Duodenal mucosa (tissue), 2 donors: ENCODE results near the gene ATRIP.

ENCODE experiments used
- H3K27ac ChIP-seq: one replicate; pipeline ENCODE4 v1.7.0; 2013; ENCODE audit warnings: low read depth, low read length
- H3K27me3 ChIP-seq, 2 donors: one replicate each; pipeline ENCODE4 v1.7.0; 2013; ENCODE audit warnings: low read length in 2 of 2, control low read depth in 1 of 2; ENCODE audit not compliant: insufficient read depth in 2 of 2, control insufficient read depth in 1 of 2
- H3K36me3 ChIP-seq, 2 donors: one replicate each; pipeline ENCODE4 v1.7.0; 2013; ENCODE audit warnings: low read length in 2 of 2, control low read depth in 1 of 2; ENCODE audit not compliant: insufficient read depth in 2 of 2, control insufficient read depth in 1 of 2
- H3K4me1 ChIP-seq, 2 donors: one replicate each; pipeline ENCODE4 v1.7.0; 2013; ENCODE audit warnings: low read length in 2 of 2, control low read depth in 1 of 2; ENCODE audit not compliant: insufficient read depth in 2 of 2, control insufficient read depth in 1 of 2
- H3K4me3 ChIP-seq, 2 donors: one replicate each; pipeline ENCODE4 v1.7.0; 2013; ENCODE audit warnings: low read length in 2 of 2, low read depth in 1 of 2
- H3K9ac ChIP-seq, 2 donors: one replicate each; pipeline ENCODE4 v1.7.0; 2013; ENCODE audit warnings: low read length in 2 of 2, low read depth in 1 of 2
- H3K9me3 ChIP-seq, 2 donors: one replicate each; pipeline ENCODE4 v1.7.0; 2013; ENCODE audit warnings: low read length in 2 of 2, control low read depth in 1 of 2; ENCODE audit not compliant: control insufficient read depth in 1 of 2

The ATRIP gene

GRCh38 chr3:48423883-48424695, 22.4 kb upstream of the ATRIP start:
- Histone ChIP-seq H3K27ac (no peak overlapping the region), H3K4me1 (peaks cover 28 to 29% of the 10 kb centered on the region in 2 donors), H3K27me3 (no peaks in the 10 kb centered on the region), H3K4me3 (no peak overlapping the region), H3K36me3 (peaks cover 9 to 16% of the 10 kb centered on the region in 2 donors), H3K9ac (no peak overlapping the region), H3K9me3 (no peaks in the 10 kb centered on the region)

GRCh38 chr3:48425281-48425812, 21.2 kb upstream of the ATRIP start:
- H3K9me3 ChIP-seq: no peaks in the 10 kb centered on the region
- H3K4me1 ChIP-seq: peaks cover 34% of the 10 kb centered on the region in 2 donors
- no peak overlapping the region for H3K9ac ChIP-seq
- H3K4me3 ChIP-seq: no peak overlapping the region
- no peaks in the 10 kb centered on the region for H3K27me3 ChIP-seq
- H3K36me3 ChIP-seq: peaks cover 9 to 15% of the 10 kb centered on the region in 2 donors
- H3K27ac ChIP-seq: peak overlapping the region; percentile 25

GRCh38 chr3:48426401-48426909, 20.1 kb upstream of the ATRIP start:
- no peaks in the 10 kb centered on the region for H3K9me3 ChIP-seq
- peak overlapping the region; percentile 65 to 72 for H3K4me3 ChIP-seq
- peaks cover 6 to 10% of the 10 kb centered on the region in 2 donors for H3K36me3 ChIP-seq
- peaks cover 40 to 44% of the 10 kb centered on the region in 2 donors for H3K4me1 ChIP-seq
- H3K27me3 ChIP-seq: no peaks in the 10 kb centered on the region
- no peak overlapping the region for H3K27ac ChIP-seq
- H3K9ac ChIP-seq: no peak overlapping the region

GRCh38 chr3:48426944-48427629, 19.4 kb upstream of the ATRIP start:
- no peaks in the 10 kb centered on the region for H3K27me3 ChIP-seq
- peak overlapping the region; percentile 65 to 72 for H3K4me3 ChIP-seq
- H3K36me3 ChIP-seq: peaks cover 6% of the 10 kb centered on the region in 2 donors
- H3K4me1 ChIP-seq: peaks cover 40 to 44% of the 10 kb centered on the region in 2 donors
- H3K27ac ChIP-seq: no peak overlapping the region
- peak overlapping the region; percentile 75 to 76 for H3K9ac ChIP-seq
- no peaks in the 10 kb centered on the region for H3K9me3 ChIP-seq

GRCh38 chr3:48427630-48427962, 18.9 kb upstream of the ATRIP start:
- Histone ChIP-seq H3K4me3 (peak overlapping the region; percentile 65 to 72), H3K27me3 (no peaks in the 10 kb centered on the region), H3K27ac (peak overlapping the region; percentile 4), H3K4me1 (peaks cover 40 to 48% of the 10 kb centered on the region in 2 donors), H3K36me3 (peaks cover 7% of the 10 kb centered on the region in 2 donors), H3K9ac (peak overlapping the region; percentile 75 to 76), H3K9me3 (no peaks in the 10 kb centered on the region)

DNA sequence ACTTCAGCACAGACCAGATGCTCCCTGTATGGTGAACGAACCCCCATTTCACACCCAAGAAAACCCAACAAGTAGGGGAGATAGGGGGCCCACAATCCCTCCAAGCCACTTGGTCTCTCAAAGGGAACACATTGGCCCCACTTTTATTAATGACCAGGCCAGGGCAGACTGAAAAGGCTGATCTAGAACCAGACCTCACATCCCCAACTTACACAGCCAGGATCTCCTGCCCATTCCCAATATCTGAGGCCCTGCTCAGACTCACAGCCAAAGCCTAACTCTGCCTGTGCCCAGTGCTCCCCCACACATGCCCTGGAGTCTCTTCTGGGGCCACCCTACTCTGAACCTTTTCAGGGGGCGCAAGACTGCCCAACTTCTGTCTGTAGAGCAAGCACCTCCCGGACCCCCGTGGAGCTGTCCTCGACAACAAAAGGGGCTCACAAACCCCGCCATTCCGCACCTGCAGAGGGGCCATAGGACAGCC, 18.4 kb upstream of the ATRIP start:
- H3K9ac ChIP-seq: peak overlapping the region; percentile 75 to 76

DNA sequence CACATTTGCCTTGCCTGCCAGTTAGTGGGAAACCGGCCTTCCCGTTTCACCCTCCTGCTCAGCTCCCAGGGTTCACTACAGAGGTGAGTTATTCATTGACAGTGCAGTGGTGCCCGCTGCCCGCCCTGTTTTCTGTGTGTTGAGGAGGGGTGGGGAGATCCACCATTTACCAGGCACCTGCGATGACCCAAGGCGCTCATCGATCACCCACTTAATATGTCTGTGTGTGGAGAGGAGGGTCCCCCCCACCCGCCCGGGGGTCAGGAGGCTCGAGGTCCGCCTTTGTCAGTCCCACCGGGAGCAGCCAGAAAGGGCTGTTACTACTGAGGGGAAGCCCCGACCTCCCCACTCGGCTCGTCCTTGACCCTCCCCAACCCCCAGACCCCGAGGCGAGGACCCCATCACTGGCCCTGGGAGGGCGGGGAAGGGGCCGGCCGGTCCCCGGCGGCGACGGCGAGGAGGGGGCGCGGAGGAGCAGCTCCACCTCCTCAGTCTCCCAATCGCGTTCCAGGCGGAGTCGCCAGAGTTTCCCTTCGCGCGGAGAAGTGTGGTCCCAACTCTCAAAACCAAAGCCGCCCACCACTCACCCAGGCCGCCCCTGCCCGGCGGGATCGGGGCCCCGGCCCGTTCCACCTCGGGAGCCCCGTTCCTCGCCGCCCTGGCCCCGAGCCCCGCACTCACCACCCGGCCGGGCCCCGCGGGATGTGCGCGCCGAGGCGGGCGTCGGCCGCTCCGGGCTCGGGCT, 17.8 kb upstream of the ATRIP start:
- peak overlapping the region; percentile 65 to 72 for H3K4me3 ChIP-seq
- no peaks in the 10 kb centered on the region for H3K27me3 ChIP-seq
- peak overlapping the region; percentile 85 for H3K27ac ChIP-seq
- no peaks in the 10 kb centered on the region for H3K9me3 ChIP-seq
- peaks cover 6 to 7% of the 10 kb centered on the region in 2 donors for H3K36me3 ChIP-seq
- H3K9ac ChIP-seq: peak overlapping the region; percentile 75 to 76
- peaks cover 50 to 59% of the 10 kb centered on the region in 2 donors for H3K4me1 ChIP-seq

More for the DNA sequence above, 18.4 kb upstream of the ATRIP start:
- Histone ChIP-seq H3K36me3 (peaks cover 6 to 7% of the 10 kb centered on the region in 2 donors), H3K4me1 (peaks cover 44 to 53% of the 10 kb centered on the region in 2 donors), H3K27me3 (no peaks in the 10 kb centered on the region), H3K4me3 (peak overlapping the region; percentile 65 to 72), H3K9me3 (no peaks in the 10 kb centered on the region), H3K27ac (peak overlapping the region; percentile 6)

GRCh38 chr3:48429317-48429959, 17.1 kb upstream of the ATRIP start:
- H3K4me1 ChIP-seq: peaks cover 57 to 66% of the 10 kb centered on the region in 2 donors
- no peaks in the 10 kb centered on the region for H3K27me3 ChIP-seq
- H3K4me3 ChIP-seq: peak overlapping the region; percentile 65 to 72
- H3K36me3 ChIP-seq: peaks cover 6 to 7% of the 10 kb centered on the region in 2 donors
- H3K9me3 ChIP-seq: no peaks in the 10 kb centered on the region
- peak overlapping the region; percentile 85 for H3K27ac ChIP-seq
- peak overlapping the region; percentile 65 to 73 for H3K9ac ChIP-seq

DNA sequence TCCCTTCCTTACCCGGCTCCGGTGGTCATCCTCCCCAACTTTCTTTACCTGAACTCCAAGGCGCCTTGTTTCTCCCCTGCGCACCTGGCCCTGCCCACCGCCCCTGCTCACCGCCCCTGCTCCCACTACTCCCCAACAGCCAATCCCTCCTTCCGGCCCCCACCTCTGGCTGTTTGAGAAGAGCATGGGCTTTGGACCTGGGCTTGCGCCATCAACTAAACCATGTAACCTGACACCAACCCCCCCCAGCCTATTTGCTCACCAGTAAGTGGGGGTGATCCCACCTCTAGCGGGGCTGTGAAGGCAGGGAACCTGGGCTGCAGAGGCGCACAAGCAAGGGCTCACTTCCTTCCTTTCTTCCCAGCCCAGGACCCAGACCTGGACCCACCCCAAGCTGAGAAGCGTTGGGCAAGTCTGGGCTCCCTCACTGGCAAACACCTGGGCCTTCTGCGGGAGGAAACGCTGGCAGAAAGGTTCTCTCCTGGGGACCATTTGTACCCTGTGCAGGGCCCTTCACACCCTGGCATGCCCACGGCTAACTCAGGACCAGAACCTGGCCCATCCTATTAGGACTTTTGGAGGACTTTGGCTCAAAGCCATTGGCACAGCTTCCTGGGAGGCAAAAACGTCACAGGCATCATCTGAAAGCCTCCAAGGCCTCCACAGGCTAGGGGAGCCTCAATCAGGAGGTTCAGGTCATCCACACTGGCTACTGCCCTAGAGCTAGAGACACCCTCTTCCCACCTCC, 16.4 kb upstream of the ATRIP start, which contains the start of gene PLXNB1:
Gene PLXNB1, minus strand, starts transcription at position 127 of the 748 bp plus-strand sequence. CDS start 5,475 bp downstream, outside the sequence.
- H3K9me3 ChIP-seq: no peaks in the 10 kb centered on the region
- H3K36me3 ChIP-seq: peaks cover 6 to 7% of the 10 kb centered on the region in 2 donors
- no peaks in the 10 kb centered on the region for H3K27me3 ChIP-seq
- H3K27ac ChIP-seq: peak within 1 kb of the TSS; percentile 85
- peak within 1 kb of the TSS; percentile 65 to 72 for H3K4me3 ChIP-seq
- peaks cover 64 to 69% of the 10 kb centered on the region in 2 donors for H3K4me1 ChIP-seq
- peak within 1 kb of the TSS; percentile 65 to 73 for H3K9ac ChIP-seq
